Measurements from ENCODE around the gene OLIG1.

Gene OLIG1

DNA sequence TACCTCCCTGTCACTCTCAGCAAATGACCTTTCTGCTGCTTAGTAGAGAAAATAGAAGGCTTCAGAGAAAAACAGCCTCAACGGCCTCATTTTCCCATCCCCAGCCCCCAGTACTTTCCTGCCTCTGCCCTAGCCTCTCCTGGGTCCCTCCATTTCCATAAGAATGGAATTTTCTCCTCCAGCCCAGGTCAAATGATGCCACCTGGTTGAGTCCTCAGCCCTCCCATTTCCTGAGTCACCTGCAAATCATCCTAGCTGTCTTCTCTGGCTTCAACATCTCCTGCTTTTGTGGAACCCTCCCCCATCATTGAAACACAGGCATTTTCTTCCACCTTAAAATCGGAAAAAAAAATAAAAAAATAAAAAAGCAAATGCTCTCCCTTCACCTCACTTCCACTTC is 35.1 kb downstream of the OLIG1 start:
- DNase-seq, result no peak

DNA sequence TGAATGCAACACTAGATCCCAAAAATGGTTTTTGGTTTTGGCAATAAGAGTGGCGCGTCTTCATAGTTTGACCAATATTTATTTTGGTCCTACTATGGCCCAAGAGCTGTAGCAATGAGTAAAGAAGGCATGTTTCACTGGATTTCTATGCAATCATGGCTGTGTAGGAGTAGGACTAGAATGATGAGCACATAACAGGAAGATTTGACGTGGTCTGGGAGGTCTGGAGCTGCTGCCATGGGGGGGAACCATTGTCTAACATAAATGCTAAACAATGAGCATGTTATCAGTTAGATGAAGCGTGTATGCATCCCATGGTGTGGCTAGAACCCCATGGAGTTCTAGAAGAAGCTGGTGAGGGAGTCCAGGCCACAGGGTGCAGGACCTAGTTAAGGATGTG is 38.3 kb downstream of the OLIG1 start:
- no peak for DNase-seq

DNA sequence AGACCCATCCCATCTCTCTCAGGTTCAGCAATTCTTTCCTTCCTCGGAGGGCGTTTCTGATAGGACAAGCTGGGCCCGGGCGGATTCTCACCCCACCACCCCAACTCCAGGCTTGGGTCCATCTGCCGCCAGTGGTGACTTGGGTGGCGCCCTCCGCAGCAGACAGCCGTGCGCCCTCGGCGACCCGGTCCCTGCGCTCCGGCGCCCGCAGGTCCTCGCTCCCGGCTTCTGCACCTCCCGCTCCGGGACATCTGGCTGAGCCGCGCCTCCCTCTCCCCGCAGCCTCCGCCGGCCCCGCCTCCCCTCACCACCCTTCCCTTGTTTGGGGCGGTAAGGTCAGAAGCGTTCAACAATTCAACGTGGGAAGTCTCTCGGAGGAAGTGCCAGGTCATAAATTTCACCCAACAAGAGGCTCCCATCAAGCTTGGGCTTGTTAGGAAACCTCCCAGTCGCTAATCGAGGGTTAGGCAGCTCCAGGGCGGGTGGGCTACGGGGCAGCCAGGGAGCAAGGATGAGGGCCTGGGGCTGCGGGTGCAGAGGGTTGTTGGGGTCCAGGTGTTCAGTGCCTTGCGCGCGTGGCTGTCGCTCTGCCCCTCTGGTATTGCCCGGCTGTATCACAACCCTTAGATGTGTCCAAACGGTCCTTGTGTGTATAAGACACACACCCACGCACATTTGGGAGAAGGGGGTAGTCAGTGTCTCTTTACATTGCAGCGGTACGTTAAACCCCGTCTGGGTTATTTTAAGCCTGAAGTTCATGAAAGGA is 39.8 kb downstream of the OLIG1 start:
- no peak for DNase-seq

DNA sequence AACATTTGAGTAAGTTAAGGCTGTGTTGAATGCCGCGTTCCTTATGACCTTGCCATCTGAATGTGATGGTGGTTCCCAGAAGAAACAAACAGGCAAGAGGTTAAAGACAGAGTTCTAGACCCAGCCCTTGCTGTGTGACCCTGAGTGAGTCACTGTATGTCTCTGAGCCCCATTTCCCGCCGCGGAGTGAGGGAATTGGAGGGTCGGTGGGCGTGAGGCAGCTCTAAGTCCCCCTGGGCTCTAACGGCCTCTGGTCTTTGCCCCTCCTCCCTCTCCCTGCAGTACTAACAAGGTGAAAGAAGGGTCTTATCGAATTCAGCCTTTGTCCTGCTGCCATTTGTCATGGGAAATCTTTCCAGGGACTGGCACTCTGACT is 40.4 kb downstream of the OLIG1 start:
- DNase-seq, result no peak

DNA sequence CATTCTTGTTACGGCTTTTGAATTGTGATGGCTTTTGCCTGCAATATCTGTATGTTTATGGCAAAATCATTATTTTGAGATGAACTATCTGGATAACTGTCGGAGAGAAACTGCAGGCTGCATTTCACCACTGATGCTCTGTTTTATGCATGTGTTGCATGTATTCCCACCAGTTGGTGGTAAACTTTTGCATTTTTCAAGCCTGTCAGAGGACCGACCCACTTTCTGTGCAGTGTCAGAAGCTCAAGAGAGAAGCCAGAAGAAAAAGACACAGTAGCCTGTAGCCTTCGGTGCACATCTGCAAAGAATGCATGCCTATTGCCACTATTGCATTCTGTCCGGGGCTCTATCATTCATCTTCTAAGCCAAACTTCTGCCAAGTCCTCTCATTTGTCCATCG is 41.6 kb downstream of the OLIG1 start:
- DNase-seq, result no peak

DNA sequence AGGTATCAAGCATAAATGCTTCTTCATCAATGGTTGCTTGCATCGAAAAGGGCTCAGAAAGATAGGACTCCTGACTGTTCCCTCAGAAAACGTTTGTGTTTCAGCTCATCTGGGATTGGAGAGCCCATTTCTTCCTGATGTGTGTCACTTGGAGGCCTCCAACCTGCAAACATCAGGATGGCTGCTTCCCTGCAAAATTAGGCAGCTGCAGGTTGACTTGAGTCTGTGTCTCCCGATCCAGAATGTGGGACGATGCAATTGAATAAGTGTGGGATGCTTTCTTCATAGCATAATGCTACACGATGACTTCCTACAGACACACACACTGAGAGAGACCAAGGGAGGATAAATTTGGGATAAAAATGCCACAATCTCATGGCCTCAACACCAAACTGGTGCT is 42.2 kb downstream of the OLIG1 start:
- no peak for DNase-seq

DNA sequence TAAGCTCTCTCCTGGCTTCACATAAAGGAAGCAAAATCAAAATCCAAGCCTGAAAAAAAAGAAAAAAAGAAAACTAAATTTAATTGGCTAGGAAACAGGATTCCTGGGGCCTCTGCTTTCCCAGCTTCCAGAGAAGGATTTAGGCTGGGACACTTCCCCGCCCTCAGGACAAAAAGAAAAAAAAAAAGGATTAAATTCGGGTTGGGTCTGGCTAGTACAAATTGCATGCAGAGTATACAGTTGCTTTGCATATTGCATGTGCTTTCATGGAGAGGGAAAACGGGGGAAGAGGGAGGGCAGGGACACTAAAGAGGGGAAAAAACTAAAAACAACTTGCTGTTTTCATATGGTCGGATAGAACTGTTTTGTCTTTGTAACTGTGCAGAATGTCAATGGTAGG is 42.7 kb downstream of the OLIG1 start:
- DNase-seq, result no peak

DNA sequence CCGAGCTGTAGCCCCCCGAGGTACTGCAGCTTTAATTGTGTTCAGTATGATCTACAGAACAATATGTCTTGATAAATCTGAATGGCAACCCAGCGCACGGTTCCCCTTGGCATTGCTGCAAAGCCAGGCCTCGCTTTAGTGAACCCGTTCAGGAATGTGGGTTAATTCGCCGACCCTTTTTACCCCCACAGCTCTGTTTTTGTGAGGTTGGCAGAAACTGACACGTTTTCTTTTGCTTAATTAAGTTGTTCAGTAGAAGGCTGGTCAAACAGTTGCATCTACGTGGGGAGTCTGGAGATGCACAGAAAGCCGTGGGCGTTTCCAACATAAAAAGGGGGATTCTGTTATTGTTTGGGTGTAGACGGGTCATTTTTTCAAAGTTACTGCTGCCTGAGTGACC is 43.2 kb downstream of the OLIG1 start:
- no peak for DNase-seq

DNA sequence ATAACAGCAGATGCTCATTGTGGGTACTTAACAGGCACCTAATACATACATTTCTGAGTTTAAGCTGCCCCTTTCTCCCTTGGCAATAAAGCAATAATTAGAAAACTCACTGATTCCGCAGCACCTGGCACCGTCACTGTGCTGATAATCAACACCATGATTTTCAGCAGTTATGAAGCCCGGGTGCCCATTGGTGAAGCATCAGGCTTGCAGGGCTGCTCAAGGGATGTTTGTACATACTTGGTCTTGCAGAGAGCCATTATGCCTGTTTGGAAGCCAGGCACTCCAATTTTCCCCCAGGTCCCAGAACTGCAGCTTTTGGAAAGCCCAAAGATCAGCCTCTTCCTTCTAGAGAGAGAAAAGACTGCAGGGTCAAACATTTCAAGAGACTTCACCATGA is 44.3 kb downstream of the OLIG1 start:
- no peak for DNase-seq

DNA sequence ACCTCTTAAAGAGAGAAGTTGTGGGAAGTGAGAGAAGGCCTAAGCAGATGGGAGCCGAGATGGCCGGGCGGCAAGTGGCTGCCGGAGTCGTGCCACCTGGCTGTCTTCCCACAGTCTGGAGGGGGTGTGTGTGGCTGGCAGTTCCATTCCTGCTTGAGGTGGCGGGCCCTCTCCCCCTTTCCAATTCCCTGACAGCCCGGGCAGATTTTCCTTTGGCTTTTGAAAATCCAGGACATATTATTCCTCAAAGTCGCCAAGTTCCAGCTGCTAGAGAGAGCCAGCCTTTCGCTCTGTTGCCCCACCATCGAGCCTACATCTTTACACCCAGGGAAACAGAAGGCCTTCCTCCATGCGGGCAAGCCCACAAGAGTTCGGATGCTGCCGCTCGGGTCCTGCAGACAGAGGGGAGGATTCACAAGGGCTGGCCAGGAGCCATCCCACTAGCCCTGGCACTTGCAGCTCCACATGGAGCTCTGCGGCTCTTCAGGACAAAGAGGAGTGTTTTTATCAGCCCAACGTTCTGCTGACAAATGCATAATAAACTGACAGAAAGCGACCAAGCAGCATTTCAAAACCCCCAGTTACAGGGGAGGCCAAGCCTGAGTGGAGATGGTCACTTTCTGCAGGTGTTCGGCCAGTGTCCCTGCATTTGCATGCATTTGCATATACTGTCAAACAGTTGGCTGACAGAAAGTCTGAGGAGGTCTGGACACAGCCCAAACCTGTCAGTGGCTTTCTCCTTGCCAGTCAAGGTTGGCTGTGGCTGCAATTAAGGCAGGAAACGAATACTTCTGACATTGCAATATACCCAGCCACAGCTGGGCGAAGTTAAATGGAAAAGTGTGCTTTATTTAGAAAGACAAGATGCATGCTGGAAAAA is 45.9 kb downstream of the OLIG1 start:
- DNase-seq, result no peak

DNA sequence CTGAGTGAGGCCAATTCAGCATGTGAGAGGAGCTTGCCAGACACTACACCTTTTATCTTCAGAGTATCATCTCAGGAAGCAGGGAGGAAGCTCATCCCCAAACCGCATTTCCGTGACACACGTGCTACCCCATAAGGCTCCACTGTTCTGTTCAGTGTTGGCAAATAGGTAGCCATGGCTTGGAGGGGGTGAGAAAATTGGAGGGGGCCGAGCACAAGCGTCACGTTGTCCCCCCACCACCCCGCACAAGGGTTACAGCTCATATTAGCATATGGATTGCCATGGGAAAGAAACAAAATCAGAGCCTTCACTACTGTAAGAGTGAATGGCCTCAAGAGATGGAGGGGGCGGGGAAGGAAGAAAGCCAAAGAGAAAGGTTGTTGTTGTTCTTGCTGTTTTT is 46.7 kb downstream of the OLIG1 start:
- DNase-seq, result no peak

DNA sequence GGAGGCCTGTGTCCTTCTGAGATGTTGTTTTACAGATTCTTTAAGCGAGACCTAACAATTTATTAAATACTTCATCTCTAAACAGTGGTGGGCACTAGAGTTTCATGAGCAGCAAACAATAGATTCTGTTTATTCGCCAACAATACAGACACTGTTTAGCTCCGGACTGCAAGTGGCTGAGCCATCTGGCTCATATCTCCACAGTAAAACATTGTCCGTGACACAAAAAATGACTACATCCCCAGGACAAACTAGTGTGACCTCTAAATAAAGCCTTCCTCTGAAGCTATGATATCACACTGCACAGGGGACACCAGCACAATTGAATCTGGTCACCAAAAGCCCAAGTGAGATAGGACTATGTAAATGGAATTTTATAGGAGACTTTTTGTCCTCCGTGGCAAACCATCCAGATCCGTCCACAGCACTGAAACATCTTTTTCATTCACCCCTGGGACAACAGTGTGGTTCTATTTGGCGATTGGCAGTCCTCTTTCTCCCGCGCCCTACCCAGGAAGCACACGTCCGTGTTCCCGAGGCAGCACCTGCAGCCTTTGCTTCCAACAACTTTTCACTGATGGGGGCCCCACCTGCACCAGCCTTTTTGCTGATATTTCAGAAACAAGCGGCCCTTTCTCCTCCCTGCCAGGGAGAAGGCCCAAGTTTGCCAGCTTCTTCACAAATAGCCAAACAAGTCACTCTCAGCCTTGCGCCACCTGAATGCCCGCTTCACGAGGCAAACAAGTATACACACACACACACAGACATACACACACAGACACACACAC is 47.4 kb downstream of the OLIG1 start:
- DNase-seq, result no peak

All from fibroblast of upper back skin (primary cell).